Calu3 (cell line): ENCODE measurements around the gene HRG. TPM values are rescaled to one million over a fixed set of nuclear protein-coding genes. Genes with fewer than 3 reads are reported as not detected.

Source experiments
- BruUV-seq: library from RNA; stranded (reverse); fragments of 400-500 nt; replicated peaks from 2 replicates; lab custom pipeline; 2021; lab: Mats Ljungman, UMichigan
- CTCF ChIA-PET: fragments of 300-600 bp; sonication (Branson Sonifier 250); formaldehyde crosslinking; loops from one replicate; lab custom pipeline; 2022; ENCODE audit warnings: antibody characterized with exemption; lab: Charles Lee
- DNase-seq: peaks from one replicate; pipeline ENCODE4 v3.0.0; 2022
- H3K27ac Mint-ChIP-seq: one replicate; pipeline ENCODE4 v1.8.0; 2022; ENCODE audit warnings: mixed read lengths; ENCODE audit not compliant: unreplicated experiment
- H3K27me3 Mint-ChIP-seq: one replicate; pipeline ENCODE4 v1.8.0; 2022; ENCODE audit warnings: mixed read lengths; ENCODE audit not compliant: unreplicated experiment
- H3K36me3 Mint-ChIP-seq: one replicate; pipeline ENCODE4 v1.8.0; 2022; ENCODE audit warnings: mild to moderate bottlenecking, moderate library complexity, mixed read lengths; ENCODE audit not compliant: insufficient read depth, unreplicated experiment
- H3K4me1 Mint-ChIP-seq: one replicate; pipeline ENCODE4 v1.8.0; 2022; ENCODE audit warnings: mild to moderate bottlenecking, low read depth, mixed read lengths; ENCODE audit not compliant: unreplicated experiment
- H3K4me3 Mint-ChIP-seq: one replicate; pipeline ENCODE4 v1.8.0; 2022; ENCODE audit warnings: mild to moderate bottlenecking, low read depth, moderate library complexity, mixed read lengths; ENCODE audit not compliant: unreplicated experiment
- H3K9me3 Mint-ChIP-seq: one replicate; pipeline ENCODE4 v1.8.0; 2022; ENCODE audit warnings: low read depth, mixed read lengths; ENCODE audit not compliant: unreplicated experiment
- intact Hi-C: fragments of 100-400 bp; cut with micrococcal nuclease; formaldehyde crosslinking; loops from one replicate; pipeline ENCODE4 v1.10.0; 2022; ENCODE audit not compliant: unreplicated experiment
- total RNA-seq: library from RNA; stranded (reverse); gene quantifications from 2 replicates; pipeline ENCODE4 v1.2.3, GENCODE V29; 2022
- TF ChIP-seq, protein P1 (sequence below): fragments of 200-600 bp; IDR thresholded peaks from one replicate; pipeline ENCODE4 v1.8.0; 2022; ENCODE audit warnings: antibody characterized with exemption; ENCODE audit not compliant: unreplicated experiment

Gene HRG
- total RNA-seq, 1 experiment from 2014 or later, result 0.40 TPM

GRCh38 chr3:186653984-186654383, 11.8 kb upstream of the HRG start:
- peaks cover 2% of the 10 kb centered on the region for H3K9me3 Mint-ChIP-seq

DNA sequence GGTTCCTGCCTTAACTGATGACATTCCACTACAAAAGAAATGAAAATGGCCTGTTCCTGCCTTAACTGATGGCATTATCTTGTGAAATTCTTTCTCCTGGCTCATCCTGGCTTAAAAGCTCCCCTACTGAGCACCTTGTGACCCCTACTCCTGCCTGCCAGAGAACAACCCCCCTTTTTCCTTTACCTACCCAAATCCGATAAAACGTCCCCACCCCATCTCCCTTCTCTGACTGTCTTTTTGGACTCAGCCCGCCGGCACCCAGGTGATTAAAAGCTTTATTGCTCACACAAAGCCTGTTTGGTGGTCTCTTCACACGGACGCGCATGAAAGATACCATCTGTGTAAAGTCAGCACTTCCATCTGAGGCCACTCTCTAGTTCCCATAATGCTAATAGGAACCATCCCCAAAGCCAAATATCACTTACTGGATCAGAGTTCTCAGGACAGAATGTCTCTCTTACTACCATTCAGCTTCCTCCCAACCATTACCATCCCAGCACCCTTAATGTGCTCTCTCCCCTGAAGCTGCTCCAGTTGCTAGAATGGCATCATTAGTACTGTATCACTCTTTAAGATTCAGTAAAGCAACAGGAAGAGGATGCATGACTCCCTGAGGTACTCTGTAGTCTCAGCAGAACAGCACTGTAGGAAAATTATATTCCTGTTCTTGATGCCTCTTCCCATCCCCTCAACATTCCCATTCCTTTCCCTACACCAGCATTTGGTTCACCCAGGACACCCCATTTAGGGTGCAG, 2.3 kb upstream of the HRG start:
- DNase-seq, result no peak
- H3K4me1 Mint-ChIP-seq, result peaks cover 37% of the 10 kb centered on the region
- no TSS peak for BruUV-seq
- H3K36me3 Mint-ChIP-seq, result no peaks in the 10 kb centered on the region
- no peak overlapping the region for H3K27ac Mint-ChIP-seq
- intact Hi-C loops, result no loop called here
- TF ChIP-seq, protein P1, sequence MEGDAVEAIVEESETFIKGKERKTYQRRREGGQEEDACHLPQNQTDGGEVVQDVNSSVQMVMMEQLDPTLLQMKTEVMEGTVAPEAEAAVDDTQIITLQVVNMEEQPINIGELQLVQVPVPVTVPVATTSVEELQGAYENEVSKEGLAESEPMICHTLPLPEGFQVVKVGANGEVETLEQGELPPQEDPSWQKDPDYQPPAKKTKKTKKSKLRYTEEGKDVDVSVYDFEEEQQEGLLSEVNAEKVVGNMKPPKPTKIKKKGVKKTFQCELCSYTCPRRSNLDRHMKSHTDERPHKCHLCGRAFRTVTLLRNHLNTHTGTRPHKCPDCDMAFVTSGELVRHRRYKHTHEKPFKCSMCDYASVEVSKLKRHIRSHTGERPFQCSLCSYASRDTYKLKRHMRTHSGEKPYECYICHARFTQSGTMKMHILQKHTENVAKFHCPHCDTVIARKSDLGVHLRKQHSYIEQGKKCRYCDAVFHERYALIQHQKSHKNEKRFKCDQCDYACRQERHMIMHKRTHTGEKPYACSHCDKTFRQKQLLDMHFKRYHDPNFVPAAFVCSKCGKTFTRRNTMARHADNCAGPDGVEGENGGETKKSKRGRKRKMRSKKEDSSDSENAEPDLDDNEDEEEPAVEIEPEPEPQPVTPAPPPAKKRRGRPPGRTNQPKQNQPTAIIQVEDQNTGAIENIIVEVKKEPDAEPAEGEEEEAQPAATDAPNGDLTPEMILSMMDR, result no peak
- no peak overlapping the region for H3K4me3 Mint-ChIP-seq
- CTCF ChIA-PET, result no interaction called here
- peaks cover 9% of the 10 kb centered on the region for H3K27me3 Mint-ChIP-seq
- H3K9me3 Mint-ChIP-seq, result peaks cover 11% of the 10 kb centered on the region

More at GRCh38 chr3:186653984-186654383, 11.8 kb upstream of the HRG start:
- intact Hi-C loops, result no loop called here
- no peak for DNase-seq
- H3K27me3 Mint-ChIP-seq, result peaks cover 15% of the 10 kb centered on the region
- H3K27ac Mint-ChIP-seq, result no peak overlapping the region
- no peaks in the 10 kb centered on the region for H3K36me3 Mint-ChIP-seq
- CTCF ChIA-PET, result no interaction called here
- H3K4me1 Mint-ChIP-seq, result no peaks in the 10 kb centered on the region
- TF ChIP-seq, protein P1, result no peak
- H3K4me3 Mint-ChIP-seq, result no peak overlapping the region
- BruUV-seq, result no TSS peak

DNA sequence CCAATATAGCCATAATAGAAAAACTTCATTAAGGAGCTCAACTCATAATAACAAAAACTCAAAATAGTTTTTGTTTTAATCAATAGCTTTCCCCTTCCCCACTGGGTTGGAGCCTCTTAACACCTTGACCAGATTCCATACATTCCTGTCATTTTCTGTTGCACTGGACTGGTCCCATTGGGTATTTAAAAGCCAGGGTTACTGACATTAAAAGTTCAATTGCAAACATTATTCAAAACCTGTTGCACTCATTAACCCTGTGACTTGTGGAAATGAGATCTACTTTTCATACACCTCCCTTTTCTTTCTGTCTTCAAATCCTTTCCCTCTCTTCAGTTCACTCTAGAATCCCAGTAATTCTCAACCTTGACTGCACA, 1.7 kb upstream of the HRG start:
- intact Hi-C loops, result no loop called here
- H3K27me3 Mint-ChIP-seq, result peaks cover 3% of the 10 kb centered on the region
- H3K4me3 Mint-ChIP-seq, result no peak overlapping the region
- peaks cover 40% of the 10 kb centered on the region for H3K4me1 Mint-ChIP-seq
- TF ChIP-seq, protein P1, result no peak
- no peak for DNase-seq
- CTCF ChIA-PET, result no interaction called here
- peaks cover 9% of the 10 kb centered on the region for H3K9me3 Mint-ChIP-seq
- no peak overlapping the region for H3K27ac Mint-ChIP-seq
- H3K36me3 Mint-ChIP-seq, result no peaks in the 10 kb centered on the region
- BruUV-seq, result no TSS peak

GRCh38 chr3:186664506-186664905, 1.3 kb upstream of the HRG start:
- TF ChIP-seq, protein P1, result no peak
- H3K36me3 Mint-ChIP-seq, result peaks cover 3% of the 10 kb centered on the region
- no peak overlapping the region for H3K4me3 Mint-ChIP-seq
- intact Hi-C loops, result no loop called here
- H3K27ac Mint-ChIP-seq, result no peak overlapping the region
- no peaks in the 10 kb centered on the region for H3K27me3 Mint-ChIP-seq
- peaks cover 44% of the 10 kb centered on the region for H3K4me1 Mint-ChIP-seq
- no TSS peak for BruUV-seq
- CTCF ChIA-PET, result no interaction called here
- peaks cover 9% of the 10 kb centered on the region for H3K9me3 Mint-ChIP-seq
- no peak for DNase-seq
